Subcutaneous abdominal adipose tissue (tissue), 5 donors: Measurements from ENCODE around the gene ARHGAP30.
A peak's percentile ranks its signal among the peaks of the same experiment; 100 is the strongest.
"Not testable (repeated sequence)": the region's sequence is repeated elsewhere in the genome, so short reads cannot be mapped to it uniquely, and the experiment has no call there.

Experiments used
- H3K27ac ChIP-seq: one replicate; pipeline ENCODE4 v1.7.0; 2013; ENCODE audit warnings: low read depth, mild to moderate bottlenecking, inconsistent platforms, low read length, moderate library complexity
- H3K27me3 ChIP-seq, 5 donors: one replicate each; pipeline ENCODE4 v1.7.0; 2013; ENCODE audit warnings: low read length in 5 of 5, inconsistent platforms in 1 of 5; ENCODE audit not compliant: control insufficient read depth in 5 of 5, insufficient read depth in 4 of 5
- H3K36me3 ChIP-seq, 5 donors: one replicate each; pipeline ENCODE4 v1.7.0; 2013; ENCODE audit warnings: low read length in 5 of 5; ENCODE audit not compliant: control insufficient read depth in 5 of 5, insufficient read depth in 5 of 5
- H3K4me1 ChIP-seq, 5 donors: one replicate each; pipeline ENCODE4 v1.7.0; 2013; ENCODE audit warnings: low read length in 5 of 5, mild to moderate bottlenecking in 3 of 5, moderate library complexity in 1 of 5; ENCODE audit not compliant: control insufficient read depth in 5 of 5, insufficient read depth in 5 of 5
- H3K4me3 ChIP-seq, 5 donors: one replicate each; pipeline ENCODE4 v1.7.0; 2013; ENCODE audit warnings: low read length in 5 of 5, low read depth in 1 of 5
- H3K9ac ChIP-seq, 5 donors: one replicate each; pipeline ENCODE4 v1.7.0; 2013; ENCODE audit warnings: low read length in 5 of 5, mild to moderate bottlenecking in 4 of 5, moderate library complexity in 3 of 5
- H3K9me3 ChIP-seq, 5 donors: one replicate each; pipeline ENCODE4 v1.7.0; 2013; ENCODE audit warnings: low read length in 5 of 5; ENCODE audit not compliant: control insufficient read depth in 5 of 5
- donor health status: healthy.
- donor health status: healthy.
- donor health status: healthy.
- donor health status: healthy.
- donor health status: healthy.

The ARHGAP30 gene

GRCh38 chr1:161017756-161018630 lies 51.7 kb downstream of the ARHGAP30 start:
- H3K4me3 ChIP-seq = peak overlapping the region in 1 of 5 donors; percentile 7
- H3K9me3 ChIP-seq = no peaks in the 10 kb centered on the region
- no peaks in the 10 kb centered on the region for H3K27me3 ChIP-seq
- peaks cover 3 to 63% (median 60%) of the 10 kb centered on the region in 5 donors for H3K4me1 ChIP-seq
- peak overlapping the region in 3 of 5 donors; percentile 16 to 59 (median 26) for H3K9ac ChIP-seq
- H3K27ac ChIP-seq = peak overlapping the region; percentile 94
- H3K36me3 ChIP-seq = no peaks in the 10 kb centered on the region

GRCh38 chr1:161017181-161017580 lies 52.5 kb downstream of the ARHGAP30 start:
- not testable (repeated sequence) for H3K9ac ChIP-seq, H3K27me3 ChIP-seq, H3K9me3 ChIP-seq, H3K4me3 ChIP-seq, H3K36me3 ChIP-seq
- Histone ChIP-seq H3K27ac (peak overlapping the region; percentile 94), H3K4me1 (peaks cover 3 to 65% (median 64%) of the 10 kb centered on the region in 5 donors)

- H3K27ac ChIP-seq, H3K36me3 ChIP-seq, H3K9ac ChIP-seq, H3K4me3 ChIP-seq, H3K27me3 ChIP-seq, H3K9me3 ChIP-seq: not testable (repeated sequence)
- peaks cover 3 to 66% (median 63%) of the 10 kb centered on the region in 5 donors for H3K4me1 ChIP-seq
Observed at GRCh38 chr1:161016683-161017082, 53.0 kb downstream of the ARHGAP30 start.

- peak overlapping the region; percentile 87 for H3K27ac ChIP-seq
- no peaks in the 10 kb centered on the region for H3K9me3 ChIP-seq
- H3K27me3 ChIP-seq = no peaks in the 10 kb centered on the region
- peaks cover 4 to 51% (median 44%) of the 10 kb centered on the region in 5 donors for H3K4me1 ChIP-seq
- peak overlapping the region; percentile 39 to 65 (median 62) for H3K4me3 ChIP-seq
- H3K9ac ChIP-seq = peak overlapping the region; percentile 39 to 79 (median 65)
- no peaks in the 10 kb centered on the region for H3K36me3 ChIP-seq
Observed at GRCh38 chr1:161013488-161014230, 56.0 kb downstream of the ARHGAP30 start.

- H3K27me3 ChIP-seq = no peaks in the 10 kb centered on the region
- no peaks in the 10 kb centered on the region for H3K9me3 ChIP-seq
- H3K4me3 ChIP-seq = peak overlapping the region in 4 of 5 donors; percentile 39 to 65 (median 63)
- H3K4me1 ChIP-seq = peaks cover 2 to 49% (median 43%) of the 10 kb centered on the region in 5 donors
- peak overlapping the region; percentile 3 to 79 (median 65) for H3K9ac ChIP-seq
- H3K27ac ChIP-seq = peak overlapping the region; percentile 87
- no peaks in the 10 kb centered on the region for H3K36me3 ChIP-seq
Observed at GRCh38 chr1:161013131-161013487, 56.6 kb downstream of the ARHGAP30 start.

GRCh38 chr1:161012420-161012819 lies 57.3 kb downstream of the ARHGAP30 start:
- Histone ChIP-seq H3K36me3 (no peaks in the 10 kb centered on the region), H3K27me3 (no peaks in the 10 kb centered on the region), H3K4me1 (peaks cover 2 to 43% (median 36%) of the 10 kb centered on the region in 5 donors), H3K9ac (peak overlapping the region in 2 of 5 donors; percentile 56 to 76), H3K9me3 (no peaks in the 10 kb centered on the region), H3K4me3 (no peak overlapping the region), H3K27ac (peak overlapping the region; percentile 87)

- Histone ChIP-seq H3K36me3 (no peaks in the 10 kb centered on the region), H3K4me3 (no peak overlapping the region), H3K9me3 (no peaks in the 10 kb centered on the region), H3K27ac (peak overlapping the region; percentile 50), H3K4me1 (peaks cover 2 to 41% (median 39%) of the 10 kb centered on the region in 5 donors), H3K9ac (no peak overlapping the region), H3K27me3 (no peaks in the 10 kb centered on the region)
Observed at GRCh38 chr1:161009602-161010211, 60.0 kb downstream of the ARHGAP30 start.

- H3K4me1 ChIP-seq = peaks cover 2 to 36% (median 33%) of the 10 kb centered on the region in 5 donors
- H3K9ac ChIP-seq = no peak overlapping the region
- H3K9me3 ChIP-seq = no peaks in the 10 kb centered on the region
- no peaks in the 10 kb centered on the region for H3K36me3 ChIP-seq
- peak overlapping the region; percentile 50 for H3K27ac ChIP-seq
- no peak overlapping the region for H3K4me3 ChIP-seq
- no peaks in the 10 kb centered on the region for H3K27me3 ChIP-seq
Observed at GRCh38 chr1:161008869-161009510, 60.7 kb downstream of the ARHGAP30 start.

- Histone ChIP-seq H3K9ac (no peak overlapping the region), H3K27me3 (no peaks in the 10 kb centered on the region), H3K4me1 (peaks cover 2 to 22% (median 19%) of the 10 kb centered on the region in 5 donors), H3K27ac (no peak overlapping the region), H3K4me3 (no peak overlapping the region), H3K9me3 (no peaks in the 10 kb centered on the region), H3K36me3 (no peaks in the 10 kb centered on the region)
Observed at GRCh38 chr1:161007369-161007768, 62.3 kb downstream of the ARHGAP30 start.
